ENCODE data around the gene CDH19. TPM values are rescaled to one million over a fixed set of nuclear protein-coding genes. Genes with fewer than 3 reads are reported as not detected.

The CDH19 gene
- total RNA-seq, 2 donors from 2014 or later: 0.55 to 3.4 TPM

DNA sequence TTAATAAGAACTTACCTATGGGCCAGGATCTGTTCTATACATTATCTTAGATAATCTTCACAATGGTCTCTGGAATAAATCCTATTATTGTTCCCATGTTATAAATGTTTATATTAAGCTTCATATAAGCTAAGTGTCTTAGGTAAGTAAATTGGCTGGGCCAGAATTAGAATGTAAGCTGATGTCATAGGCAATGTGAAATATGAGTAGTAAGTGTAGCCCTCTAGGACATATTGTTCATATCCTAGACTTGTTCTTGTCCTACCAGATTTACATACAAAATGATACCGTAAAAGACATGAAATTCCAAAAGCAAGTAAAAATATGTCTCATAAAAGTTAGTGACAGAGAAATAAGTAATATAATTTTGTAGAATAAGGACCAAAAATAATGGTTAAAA, 89.9 kb downstream of the CDH19 start:
- 69% methylated on average over 1 of the region's 1 CpG for WGBS
- intact Hi-C loops (cut with DNase I): no loop called here
- no peak overlapping the region for H3K27ac ChIP-seq
- TF ChIP-seq POLR2AphosphoS5 (IDR thresholded peaks at IDR 0.05): no peak
- TF ChIP-seq, protein P1, sequence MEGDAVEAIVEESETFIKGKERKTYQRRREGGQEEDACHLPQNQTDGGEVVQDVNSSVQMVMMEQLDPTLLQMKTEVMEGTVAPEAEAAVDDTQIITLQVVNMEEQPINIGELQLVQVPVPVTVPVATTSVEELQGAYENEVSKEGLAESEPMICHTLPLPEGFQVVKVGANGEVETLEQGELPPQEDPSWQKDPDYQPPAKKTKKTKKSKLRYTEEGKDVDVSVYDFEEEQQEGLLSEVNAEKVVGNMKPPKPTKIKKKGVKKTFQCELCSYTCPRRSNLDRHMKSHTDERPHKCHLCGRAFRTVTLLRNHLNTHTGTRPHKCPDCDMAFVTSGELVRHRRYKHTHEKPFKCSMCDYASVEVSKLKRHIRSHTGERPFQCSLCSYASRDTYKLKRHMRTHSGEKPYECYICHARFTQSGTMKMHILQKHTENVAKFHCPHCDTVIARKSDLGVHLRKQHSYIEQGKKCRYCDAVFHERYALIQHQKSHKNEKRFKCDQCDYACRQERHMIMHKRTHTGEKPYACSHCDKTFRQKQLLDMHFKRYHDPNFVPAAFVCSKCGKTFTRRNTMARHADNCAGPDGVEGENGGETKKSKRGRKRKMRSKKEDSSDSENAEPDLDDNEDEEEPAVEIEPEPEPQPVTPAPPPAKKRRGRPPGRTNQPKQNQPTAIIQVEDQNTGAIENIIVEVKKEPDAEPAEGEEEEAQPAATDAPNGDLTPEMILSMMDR (IDR thresholded peaks at IDR 0.05): no peak
- TF ChIP-seq POLR2A (IDR thresholded peaks at IDR 0.05): no peak
- H3K27me3 ChIP-seq (replicated peaks; ENCODE audit: insufficient read depth): no peaks in the 10 kb centered on the region
- H3K9me3 ChIP-seq: no peaks in the 10 kb centered on the region
- no peak overlapping the region for H3K4me3 ChIP-seq
- H3K4me1 ChIP-seq (replicated peaks): no peaks in the 10 kb centered on the region
- no peaks in the 10 kb centered on the region for H3K36me3 ChIP-seq
- DNase-seq (ENCODE audit: low spot score): no peak

DNA sequence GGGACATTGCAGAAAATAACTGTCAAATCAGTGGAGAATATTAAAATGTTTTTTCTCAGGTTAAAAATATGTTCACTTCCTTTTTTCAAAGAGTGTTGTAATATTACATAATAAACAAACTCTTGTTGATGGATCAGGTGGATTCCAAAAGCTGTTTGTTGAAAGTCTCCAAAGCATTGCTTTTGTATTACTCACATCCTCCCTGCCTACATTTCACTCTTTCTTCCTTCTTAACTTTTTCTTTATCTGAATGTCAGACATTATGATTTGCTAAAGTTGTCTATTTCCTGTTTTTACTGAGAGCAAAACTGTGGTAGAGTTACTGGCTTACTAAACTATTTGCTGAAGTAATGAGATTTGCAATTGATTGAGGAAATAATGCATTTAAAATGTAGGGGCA, 92.1 kb downstream of the CDH19 start:
- Histone ChIP-seq H3K27ac (no peak overlapping the region), H3K9me3 (no peaks in the 10 kb centered on the region), H3K27me3 (replicated peaks; ENCODE audit: insufficient read depth) (no peaks in the 10 kb centered on the region), H3K4me3 (no peak overlapping the region), H3K36me3 (no peaks in the 10 kb centered on the region), H3K4me1 (replicated peaks) (no peaks in the 10 kb centered on the region)
- TF ChIP-seq POLR2AphosphoS5 (IDR thresholded peaks at IDR 0.05) (no peak), POLR2A (IDR thresholded peaks at IDR 0.05) (no peak)
- TF ChIP-seq, protein P1 (IDR thresholded peaks at IDR 0.05): no peak
- intact Hi-C loops (cut with DNase I): no loop called here
- no peak for DNase-seq (ENCODE audit: low spot score)

DNA sequence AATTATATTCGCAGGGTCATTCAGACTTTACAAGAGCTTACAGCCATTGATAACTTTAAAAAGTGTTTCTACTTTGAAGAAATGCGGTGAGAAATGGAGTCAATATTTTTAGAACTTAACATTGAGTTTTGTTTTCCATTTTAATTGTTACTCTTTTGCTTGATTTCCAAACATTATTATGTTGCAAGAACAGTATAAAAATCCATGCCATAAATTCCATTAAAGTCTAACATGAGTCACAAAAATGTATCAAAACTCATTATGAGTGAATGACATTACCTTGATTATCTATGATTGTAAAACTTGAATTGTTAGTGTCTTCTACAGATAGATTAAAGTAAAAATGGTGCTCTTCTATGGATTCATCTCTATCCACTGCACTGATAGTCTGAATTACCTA, 92.6 kb downstream of the CDH19 start:
- WGBS: 84% methylated on average over 2 of the region's 2 CpGs
- no peak for DNase-seq (ENCODE audit: low spot score)
- intact Hi-C loops (cut with DNase I): no loop called here

DNA sequence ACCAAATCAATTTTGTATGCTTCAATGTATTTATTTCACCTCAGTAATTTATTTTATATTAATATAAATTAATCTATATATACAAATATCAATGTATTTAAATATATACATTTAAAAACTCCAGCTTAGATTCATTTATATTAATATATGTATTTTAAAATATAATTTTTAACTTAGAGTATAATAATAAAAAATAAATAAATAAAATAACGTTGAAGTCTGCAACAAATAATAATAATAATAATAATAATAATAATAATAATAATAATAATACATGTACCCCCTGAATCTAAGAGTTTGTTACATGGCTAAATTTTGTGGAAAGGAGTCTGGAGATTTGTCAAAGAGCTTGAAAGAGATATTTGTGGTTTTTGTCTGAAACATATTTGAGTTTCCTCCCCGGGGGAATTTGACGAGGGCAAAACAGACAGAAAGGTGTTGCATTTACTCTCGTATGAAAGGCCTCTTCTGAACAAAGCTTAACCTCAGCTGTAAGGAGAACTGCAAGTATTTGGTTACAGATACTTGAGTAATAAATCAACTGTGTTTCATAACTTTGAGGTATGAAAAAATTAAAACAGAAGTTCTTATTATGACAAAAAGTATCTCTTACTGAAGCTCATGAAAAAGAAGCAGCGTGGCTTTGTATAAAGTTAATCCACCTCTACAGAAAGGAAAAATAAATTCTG, 93.4 kb downstream of the CDH19 start:
- Histone ChIP-seq H3K27ac (no peak overlapping the region), H3K4me3 (no peak overlapping the region), H3K36me3 (no peaks in the 10 kb centered on the region), H3K27me3 (replicated peaks; ENCODE audit: insufficient read depth) (no peaks in the 10 kb centered on the region), H3K9me3 (no peaks in the 10 kb centered on the region), H3K4me1 (replicated peaks) (no peaks in the 10 kb centered on the region)
- intact Hi-C loops (cut with DNase I): no loop called here
- TF ChIP-seq, protein P1 (IDR thresholded peaks at IDR 0.05): no peak
- no peak for TF ChIP-seq POLR2AphosphoS5 (IDR thresholded peaks at IDR 0.05)
- TF ChIP-seq POLR2A (IDR thresholded peaks at IDR 0.05): no peak
- DNase-seq (ENCODE audit: low spot score): no peak
- WGBS: 59% methylated on average over 5 of the region's 5 CpGs

More for the DNA sequence above, 92.6 kb downstream of the CDH19 start:
- H3K27ac ChIP-seq: no peak overlapping the region
- H3K9me3 ChIP-seq: no peaks in the 10 kb centered on the region
- no peaks in the 10 kb centered on the region for H3K4me1 ChIP-seq (replicated peaks)
- no peaks in the 10 kb centered on the region for H3K36me3 ChIP-seq
- H3K4me3 ChIP-seq: no peak overlapping the region
- no peak for TF ChIP-seq POLR2A (IDR thresholded peaks at IDR 0.05)
- TF ChIP-seq POLR2AphosphoS5 (IDR thresholded peaks at IDR 0.05): no peak
- TF ChIP-seq, protein P1 (IDR thresholded peaks at IDR 0.05): no peak
- H3K27me3 ChIP-seq (replicated peaks; ENCODE audit: insufficient read depth): no peaks in the 10 kb centered on the region

- no peak for TF ChIP-seq POLR2A (IDR thresholded peaks at IDR 0.05)
- no peak for TF ChIP-seq POLR2AphosphoS5 (IDR thresholded peaks at IDR 0.05)
- TF ChIP-seq, protein P1 (IDR thresholded peaks at IDR 0.05): no peak
- intact Hi-C loops (cut with DNase I): no loop called here
- no peak overlapping the region for H3K27ac ChIP-seq
- H3K9me3 ChIP-seq: no peaks in the 10 kb centered on the region
- WGBS: 83% methylated on average over 3 of the region's 3 CpGs
- H3K27me3 ChIP-seq (replicated peaks; ENCODE audit: insufficient read depth): no peaks in the 10 kb centered on the region
- no peaks in the 10 kb centered on the region for H3K36me3 ChIP-seq
- H3K4me1 ChIP-seq (replicated peaks): no peaks in the 10 kb centered on the region
- DNase-seq (ENCODE audit: low spot score): no peak
- no peak overlapping the region for H3K4me3 ChIP-seq
Measured at GRCh38 chr18:66508937-66509336, 95.0 kb downstream of the CDH19 start.
